GM18867 (cell line): Measurements from ENCODE around the gene UBE2C.

Experiments
- ATAC-seq: cut with Tn5 transposase; IDR thresholded peaks from one replicate; pipeline ENCODE4 v1.9.1; 2021; ENCODE audit warnings: mild to moderate bottlenecking, moderate library complexity; ENCODE audit not compliant: unreplicated experiment

UBE2C gene

GRCh38 chr20:45857114-45857881, 44.9 kb downstream of the UBE2C start, which contains the start of the genes ACOT8 and ZSWIM3:
Gene ACOT8, minus strand, starts transcription at chr20:45857392. Its CDS starts 77 bp downstream, at chr20:45857315.
Gene ZSWIM3, plus strand, starts transcription at chr20:45857614. Its CDS starts 212 bp downstream, at chr20:45857826.
- peak; percentile 94 for ATAC-seq

GRCh38 chr20:45857882-45858216, 45.4 kb downstream of the UBE2C start:
- peak; percentile 16 for ATAC-seq

GRCh38 chr20:45859916-45860315, 47.5 kb downstream of the UBE2C start:
- no peak for ATAC-seq

- ATAC-seq = no peak
Observed at GRCh38 chr20:45860560-45861220, 48.2 kb downstream of the UBE2C start.

- ATAC-seq = no peak
Observed at GRCh38 chr20:45861221-45862075, 49.0 kb downstream of the UBE2C start.

GRCh38 chr20:45863543-45864470, 51.4 kb downstream of the UBE2C start:
- ATAC-seq = no peak

GRCh38 chr20:45866454-45866853, 54.0 kb downstream of the UBE2C start:
- ATAC-seq = no peak
